GM04504 (cell line): ENCODE measurements around the gene GDF11.
"Not testable (repeated sequence)": the region's sequence is repeated elsewhere in the genome, so short reads cannot be mapped to it uniquely, and the experiment has no call there.

Experiments
- DNase-seq: peaks from one replicate; pipeline ENCODE4 v3.0.0-alpha.2; 2012; ENCODE audit warnings: low read depth

GDF11 gene

DNA sequence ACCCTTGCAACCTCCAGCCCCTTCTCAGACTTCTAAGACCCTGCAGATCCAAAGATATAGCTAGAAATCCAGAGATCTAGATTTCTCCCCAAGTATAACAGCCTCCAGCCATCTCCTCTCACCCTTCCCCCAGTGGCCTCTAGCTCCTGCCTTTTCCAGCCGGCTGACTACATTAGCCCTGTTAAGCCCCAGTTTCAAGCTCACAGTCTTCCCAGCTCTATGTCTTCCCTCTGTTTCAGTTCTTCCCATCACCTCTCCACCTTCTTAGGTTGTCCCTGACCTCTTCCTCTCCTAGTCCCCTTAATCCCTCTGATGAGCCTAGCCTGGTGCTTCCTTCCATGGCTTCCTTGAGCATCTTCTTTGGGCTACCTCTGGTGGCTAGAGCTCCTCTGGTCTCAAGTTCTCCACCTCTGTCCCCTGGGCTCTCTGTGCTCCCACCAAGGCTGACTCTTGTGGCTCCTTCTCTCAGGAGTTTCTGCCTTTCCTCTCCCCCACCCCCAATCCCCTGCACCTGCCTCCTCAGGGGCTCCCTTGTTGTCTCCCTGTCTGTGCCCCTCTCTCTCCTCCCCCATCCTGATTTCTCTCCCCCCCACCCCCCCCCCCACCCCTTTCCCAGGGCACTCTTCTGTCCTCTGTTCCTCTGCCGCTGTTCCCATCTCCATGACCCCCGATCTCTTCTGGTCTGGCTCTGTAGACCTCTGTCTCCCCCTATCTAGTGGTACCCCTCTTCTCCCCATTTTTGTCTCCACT lies 816 bp upstream of the GDF11 start:
- no peak for DNase-seq

- no peak for DNase-seq
Observed at GRCh38 chr12:55743406-55744339, 751 bp downstream of the GDF11 start.

DNA sequence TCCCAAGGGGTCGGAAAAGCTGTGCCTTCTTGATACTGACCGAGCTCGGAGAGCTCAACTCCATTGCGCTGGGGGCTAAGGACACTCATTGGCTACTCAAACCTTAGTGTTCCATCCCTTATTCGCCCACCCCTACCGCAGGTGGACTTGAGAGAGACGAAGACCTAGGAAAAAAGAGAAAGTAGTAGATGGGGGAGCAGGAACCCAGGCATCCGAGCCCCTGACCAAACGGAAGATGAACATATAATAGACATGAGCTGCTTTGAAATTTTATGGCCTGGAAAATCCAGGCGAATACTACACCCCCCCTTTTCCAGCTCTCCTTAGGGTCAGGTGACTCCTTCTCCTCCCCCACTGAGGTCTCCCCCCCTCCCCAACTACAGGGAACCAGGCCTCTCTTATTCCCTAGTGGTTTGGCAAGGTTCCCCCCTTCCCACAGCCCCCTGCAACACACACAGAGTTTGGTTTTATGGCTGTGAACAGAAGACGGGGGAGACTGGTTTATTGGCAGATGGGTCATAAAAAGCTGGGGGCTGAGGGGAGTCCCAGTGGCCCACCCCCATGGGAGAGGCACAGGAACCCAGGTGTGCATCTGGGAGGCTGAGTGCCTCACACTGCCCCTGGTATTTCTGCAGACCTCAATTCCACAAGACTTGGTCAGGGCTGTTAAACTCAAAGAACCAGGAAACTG lies 1.6 kb downstream of the GDF11 start:
- no peak for DNase-seq

GRCh38 chr12:55745361-55746173 lies 2.6 kb downstream of the GDF11 start:
- no peak for DNase-seq

DNA sequence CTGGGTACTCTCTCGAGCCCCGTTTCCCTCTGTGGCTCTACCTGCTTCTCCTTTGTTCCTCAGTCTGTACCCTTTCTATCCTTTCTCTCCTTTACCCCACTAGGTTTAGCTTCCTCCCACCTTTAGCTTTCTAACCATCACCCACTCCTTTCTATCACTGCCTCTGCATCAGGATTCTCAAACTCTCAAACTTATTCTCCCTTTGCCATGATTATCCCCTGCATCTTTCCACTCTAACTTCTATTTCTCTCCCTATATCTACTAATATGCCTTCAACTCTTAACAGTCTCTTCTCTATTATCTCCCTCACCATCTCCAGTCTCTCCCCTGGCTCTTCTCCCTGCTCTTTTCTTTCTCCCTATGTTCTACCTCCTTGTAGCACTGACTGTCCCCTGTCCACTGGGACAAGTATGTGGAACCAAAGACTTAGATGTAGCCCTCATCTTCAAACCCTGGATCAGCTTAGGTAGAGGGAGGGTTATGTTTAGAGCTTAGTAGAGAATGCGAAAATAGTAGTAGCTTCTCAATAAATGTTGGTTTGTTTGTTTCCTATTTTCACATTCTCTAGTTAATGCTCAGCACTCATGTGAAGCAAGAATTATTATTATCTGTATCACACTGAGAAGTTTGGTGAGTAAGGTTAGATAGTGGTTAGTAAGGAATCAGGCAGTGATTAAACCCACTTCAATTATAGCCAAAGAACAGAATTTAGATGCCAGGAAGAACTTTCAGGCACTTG lies 3.4 kb downstream of the GDF11 start:
- DNase-seq = no peak

DNA sequence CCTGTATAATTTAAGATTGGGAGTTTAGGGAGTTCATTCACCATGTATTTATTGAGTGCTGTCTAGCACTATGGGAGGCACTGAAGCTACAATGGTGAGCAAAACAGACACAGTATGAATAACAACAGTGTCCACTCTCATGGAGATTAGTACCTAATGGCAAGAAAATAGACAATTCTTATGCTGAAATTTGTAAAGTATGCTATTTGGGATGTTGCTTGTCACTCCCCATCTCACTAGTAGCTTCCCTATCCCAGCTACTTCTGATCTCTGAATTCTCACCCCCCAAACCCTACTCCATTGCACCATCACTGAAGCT lies 4.0 kb downstream of the GDF11 start:
- no peak for DNase-seq

GRCh38 chr12:55748230-55748993 lies 5.5 kb downstream of the GDF11 start:
- DNase-seq = no peak

GRCh38 chr12:55755246-55755645 lies 12.3 kb downstream of the GDF11 start:
- DNase-seq = no peak

DNA sequence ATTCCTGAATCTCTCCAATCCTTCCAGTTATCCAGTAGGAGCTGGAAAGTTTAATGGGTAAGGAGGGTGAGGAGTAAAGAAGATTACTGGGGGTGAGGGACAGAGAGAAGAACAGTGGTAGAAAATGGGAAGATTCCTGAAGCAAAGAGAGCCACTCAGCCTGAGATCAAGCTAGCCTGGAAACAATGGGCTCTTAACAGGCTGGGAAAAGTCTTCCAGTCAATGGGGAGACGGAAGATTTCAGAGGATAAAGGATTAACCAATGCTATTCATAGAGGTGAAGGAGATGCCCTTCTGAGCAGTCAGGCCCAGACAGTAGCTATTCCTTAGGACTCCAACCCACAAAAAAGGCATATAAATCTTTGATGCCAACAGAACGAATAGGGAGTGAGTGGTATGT lies 14.8 kb downstream of the GDF11 start:
- DNase-seq = no peak

DNA sequence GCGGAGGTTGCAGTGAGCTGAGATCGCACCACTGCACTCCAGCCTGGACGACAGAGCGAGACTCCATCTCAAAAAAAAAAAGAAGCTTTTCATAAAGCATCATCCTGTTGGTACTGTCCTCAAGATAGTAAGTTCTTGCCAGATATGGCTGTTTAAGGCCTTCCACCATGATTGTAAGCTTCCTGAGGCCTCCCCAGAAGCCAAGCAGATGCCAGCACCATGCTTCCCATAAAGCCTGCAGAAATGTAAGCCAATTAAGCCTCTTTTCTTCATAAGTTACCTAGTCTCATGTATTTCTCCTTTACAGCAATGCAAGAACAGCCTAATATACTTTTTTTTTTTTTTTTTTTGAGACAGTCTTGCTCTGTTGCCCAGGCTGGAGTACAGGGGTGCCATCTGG lies 15.7 kb downstream of the GDF11 start:
- not testable (repeated sequence) for DNase-seq

DNA sequence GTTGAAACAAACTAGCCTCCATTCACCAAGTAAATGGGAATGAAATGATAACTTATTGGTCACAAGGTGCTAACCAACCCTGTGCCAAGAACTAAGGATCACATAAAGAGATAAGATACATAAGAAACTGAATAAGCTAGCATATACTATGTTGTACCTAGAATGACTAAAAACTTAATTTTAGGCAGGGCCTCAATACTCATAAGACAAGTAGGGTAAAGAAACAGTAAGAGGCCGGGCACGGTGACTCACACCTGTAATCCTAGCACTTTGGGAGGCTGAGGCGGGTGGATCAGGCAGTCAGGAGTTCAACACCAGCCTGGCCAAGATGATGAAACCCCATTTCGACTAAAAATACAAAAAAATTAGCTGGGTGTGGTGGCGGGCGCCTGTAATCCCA lies 17.7 kb downstream of the GDF11 start:
- DNase-seq = no peak

DNA sequence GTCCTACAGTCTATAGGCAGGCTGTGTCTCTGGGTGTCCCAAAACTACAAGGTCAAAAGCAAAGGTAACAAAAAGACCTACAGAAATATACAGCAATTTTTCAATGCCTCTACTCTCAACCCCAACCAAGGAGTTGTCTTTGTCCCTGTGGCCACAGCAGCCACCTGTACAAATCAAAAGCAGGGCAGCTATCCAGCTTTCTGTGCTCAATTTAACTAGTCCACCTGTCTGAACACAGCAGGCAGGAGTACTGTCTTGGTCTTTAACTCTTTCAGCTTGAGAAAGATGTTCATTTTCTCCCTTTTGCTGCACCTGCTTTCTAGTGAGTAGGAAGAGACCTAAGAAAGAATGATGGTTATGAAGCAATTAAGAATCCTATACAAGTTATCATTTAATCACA lies 19.7 kb downstream of the GDF11 start:
- DNase-seq = no peak

DNA sequence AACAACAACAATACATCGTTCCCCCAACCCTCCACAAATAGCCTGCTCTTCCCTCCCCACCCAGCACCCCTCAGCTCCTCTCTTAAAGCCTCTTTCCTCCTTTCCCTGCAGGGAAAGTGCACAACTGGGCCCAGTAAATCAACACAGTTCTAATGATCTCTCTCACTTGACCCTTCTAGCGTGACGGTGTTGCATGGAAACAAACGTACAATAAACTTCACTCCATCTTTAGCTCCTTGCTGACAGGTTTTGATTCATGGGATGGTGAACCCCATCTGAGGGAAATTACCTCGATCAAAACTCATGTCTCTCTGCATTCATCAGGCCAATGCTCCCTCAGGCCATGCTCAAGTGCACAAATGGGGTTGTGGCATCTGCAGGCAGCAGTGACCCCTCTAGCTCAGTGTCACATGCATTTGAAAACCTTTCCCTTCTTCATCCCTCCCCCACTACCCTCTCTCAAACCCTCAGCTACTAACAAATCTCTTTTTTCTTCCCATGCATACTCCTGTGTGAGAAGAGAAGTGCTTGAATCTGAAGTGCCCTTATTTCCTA lies 22.9 kb downstream of the GDF11 start:
- no peak for DNase-seq

GRCh38 chr12:55767156-55767555 lies 24.2 kb downstream of the GDF11 start:
- DNase-seq = no peak

DNA sequence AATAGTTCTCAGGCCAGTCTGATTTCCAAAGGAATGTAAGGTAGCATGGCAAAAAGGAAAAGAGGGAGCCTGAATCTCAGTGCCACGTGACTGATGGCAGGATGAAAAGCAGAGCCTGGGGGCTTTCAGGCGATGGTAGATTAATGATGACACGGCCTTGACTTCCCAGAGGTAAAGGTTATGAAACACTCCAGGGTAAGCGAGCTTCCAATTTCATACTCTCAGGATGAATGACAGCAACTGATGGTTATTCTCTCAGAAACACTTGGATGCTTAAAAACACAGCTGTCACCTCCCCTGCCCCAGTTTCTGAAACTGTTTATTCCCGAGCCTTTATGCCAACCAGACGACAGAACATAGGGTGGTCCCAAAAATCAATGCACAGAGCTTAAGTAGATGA lies 28.8 kb downstream of the GDF11 start:
- DNase-seq = no peak

DNA sequence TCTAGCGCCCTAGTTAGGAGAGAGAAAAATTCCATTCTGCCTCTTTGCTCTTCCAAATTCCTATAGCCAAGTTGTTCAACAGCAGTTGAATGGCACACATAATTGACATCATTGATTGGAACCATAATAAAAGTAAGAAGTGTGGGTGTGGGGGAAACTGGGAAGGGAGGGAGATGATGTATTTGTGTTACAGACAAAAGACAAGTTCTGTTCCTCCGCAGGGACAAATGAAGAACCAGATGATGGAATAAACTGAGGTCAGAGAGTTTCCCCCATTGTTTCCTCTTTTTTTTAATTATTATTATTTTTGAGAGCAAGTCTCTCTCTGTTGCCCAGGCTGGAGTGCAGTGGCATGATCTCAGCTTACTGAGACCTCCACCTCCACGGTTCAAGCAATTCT lies 34.9 kb downstream of the GDF11 start:
- no peak for DNase-seq

DNA sequence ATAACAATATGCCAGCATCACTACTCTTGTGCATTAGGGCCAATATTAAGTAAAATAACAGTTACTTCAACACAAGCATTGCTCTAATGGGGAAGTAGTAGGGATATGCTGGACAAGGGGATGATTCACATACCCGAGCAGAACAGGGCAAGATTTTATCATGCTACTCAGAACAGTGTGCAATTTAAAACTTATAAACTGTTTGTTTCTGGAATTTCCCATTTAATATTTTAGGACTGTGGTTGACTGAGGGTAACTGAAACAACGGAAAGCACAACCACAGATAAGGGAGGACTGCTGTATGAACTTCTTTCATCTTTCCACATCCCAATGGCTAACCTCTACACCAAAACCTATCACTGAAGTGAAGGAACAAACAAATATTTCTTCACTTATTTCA lies 37.8 kb downstream of the GDF11 start:
- no peak for DNase-seq

DNA sequence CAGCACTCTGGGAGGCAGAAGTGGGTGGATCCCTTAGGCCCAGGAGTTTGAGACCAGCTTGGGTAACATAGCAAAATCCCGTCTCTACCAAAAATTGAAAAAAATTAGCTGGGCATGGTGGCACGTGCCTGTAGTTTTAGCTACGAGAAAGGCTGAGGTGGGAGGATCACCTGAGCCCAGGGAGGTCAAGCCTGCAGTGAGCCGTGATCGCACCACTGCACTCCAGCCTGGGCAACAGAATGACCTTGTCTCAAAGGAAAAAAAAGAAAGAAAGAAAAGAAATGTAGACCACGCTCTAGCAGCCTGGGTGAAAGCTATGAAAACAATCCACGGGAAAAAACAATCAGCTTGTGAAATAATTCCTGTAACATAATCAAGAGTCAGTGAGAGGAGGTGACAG lies 45.6 kb downstream of the GDF11 start:
- DNase-seq = no peak

- no peak for DNase-seq
Observed at GRCh38 chr12:55789171-55789570, 46.2 kb downstream of the GDF11 start.

- DNase-seq = no peak
Observed at GRCh38 chr12:55789893-55790292, 47.0 kb downstream of the GDF11 start.
